Right lobe of liver (tissue), 6 donors: ENCODE data around the gene C1R. TPM values are rescaled to one million over a fixed set of nuclear protein-coding genes. Genes with fewer than 3 reads are reported as not detected.
A peak's percentile ranks its signal among the peaks of the same experiment; 100 is the strongest.

Experiments
- ATAC-seq, 4 donors: fragments of 200-7000 bp; cut with Tn5 transposase; one replicate each; pipeline ENCODE4 v1.9.1; 2020; ENCODE audit warnings: mild to moderate bottlenecking in 4 of 4, moderate library complexity in 4 of 4
- DNase-seq, 3 donors: peaks; one replicate each; pipeline ENCODE4 v3.0.0-alpha.2; 2020
- H3K27ac ChIP-seq, 3 donors: fragments of 200-600 bp; one replicate each; pipeline ENCODE4 v1.8.0; 2022
- H3K27me3 ChIP-seq, 2 donors: fragments of 200-600 bp; one replicate each; pipeline ENCODE4 v1.8.0; 2022
- H3K36me3 ChIP-seq, 4 donors: fragments of 200-600 bp; sonication (generic) in 1 of 4; one replicate each; pipeline versions ENCODE4 v1.5.1 to v1.8.0; 2017 to 2022; ENCODE audit warnings: control low read depth in 1 of 4
- H3K4me1 ChIP-seq, 4 donors: fragments of 200-600 bp; sonication (generic) in 1 of 4; one replicate each; pipeline versions ENCODE4 v1.5.1 to v1.8.0; 2017 to 2022; ENCODE audit warnings: control low read depth in 1 of 4
- H3K4me3 ChIP-seq, 3 donors: fragments of 200-600 bp; one replicate each; pipeline ENCODE4 v1.8.0; 2022
- H3K9me3 ChIP-seq, 4 donors: fragments of 200-600 bp; sonication (generic) in 1 of 4; one replicate each; pipeline versions ENCODE4 v1.5.1 to v1.8.0; 2017 to 2022; ENCODE audit warnings: control low read depth in 1 of 4
- POLR2A ChIP-seq: fragments of 450-650 bp; IDR thresholded peaks from one replicate; pipeline ENCODE4 v1.6.1; 2017; ENCODE audit warnings: antibody characterized with exemption, mild to moderate bottlenecking
- WGBS: methylation state at CpG from one replicate; pipeline ENCODE4 v1.1.6; 2018; ENCODE audit warnings: low coverage, low lambda C conversion rate; ENCODE audit not compliant: insufficient coverage; ENCODE audit errors: missing lambda C conversion rate; 5-methylcytosine and 5-hydroxymethylcytosine counted together
- intact Hi-C, 2 donors: fragments of 100-400 bp; cut with DNase I; formaldehyde crosslinking; loops; one replicate each; pipeline versions ENCODE4 v1.11.2 to v1.14.1; 2022
- total RNA-seq, 6 experiments: library from RNA; depleted of rRNA in 2 of 6; stranded (reverse); fragments of >200 nt in 2 of 6; fragmentation: NEBNext Ultra II Directional in 3 of 6; extraction: Animal tissue kit (Norgen Biotek cat#: 25700) in 3 of 6; gene quantifications; one replicate each; pipeline versions ENCODE4 v1.1.0 to v1.2.4, GENCODE V29; 2016 to 2023
- TF ChIP-seq, protein P1 (sequence below), 4 donors: fragments of 200-600 bp in 3 of 4; fragments of 450-650 bp in 1 of 4; IDR thresholded peaks; one replicate each; pipeline versions ENCODE4 v1.5.1 to v1.8.0; 2016 to 2022; ENCODE audit warnings: antibody characterized with exemption in 4 of 4, mild to moderate bottlenecking in 2 of 4
- donor health status: DM: no; HTN: yes; CAD: no.
- donor health status: DM: no; HTN: no; CAD: no.
- donor health status: DM: no; HTN: no; CAD: no.
- donor health status: DM: no; HTN: yes; CAD: no.
- donor health status: DM: no; HTN: yes; CAD: no.

Gene C1R
- total RNA-seq, 6 experiments from 2014 or later, result 1,157 to 2,557 (median 1,950) TPM

DNA sequence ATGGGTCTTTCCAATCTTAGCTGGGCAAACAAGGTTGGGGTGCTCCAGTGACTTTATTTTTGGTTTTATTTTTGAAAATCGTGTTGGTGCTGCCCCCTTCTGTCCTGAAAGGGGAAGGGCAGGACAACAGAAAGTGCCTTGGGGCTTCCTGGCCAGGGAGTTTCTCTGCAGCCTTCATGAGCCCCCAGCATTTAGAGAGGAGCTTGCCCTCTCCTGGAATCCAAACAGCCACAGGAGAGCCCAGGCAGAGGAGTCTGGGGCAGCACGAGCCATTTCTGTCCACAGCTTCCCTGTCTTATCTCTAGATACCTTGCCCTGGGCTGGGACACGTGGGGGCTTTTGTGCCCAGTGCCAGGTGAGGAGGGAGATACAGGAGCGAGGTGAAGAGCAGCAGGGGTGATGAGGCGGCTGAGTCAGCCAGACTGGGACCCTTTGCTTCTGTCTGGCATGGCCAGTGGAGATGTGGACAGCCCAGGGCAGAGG is 21.2 kb upstream of the C1R start:
- WGBS, result 0% methylated on average over 1 of the region's 5 CpGs
- Histone ChIP-seq H3K27ac (peak overlapping the region in 1 of 3 donors; percentile 43), H3K36me3 (peaks cover 0 to 6% (median under 1%) of the 10 kb centered on the region in 4 donors), H3K27me3 (no peaks in the 10 kb centered on the region), H3K4me3 (no peak overlapping the region), H3K4me1 (peaks cover 0 to 45% (median 16%) of the 10 kb centered on the region in 4 donors), H3K9me3 (no peaks in the 10 kb centered on the region)
- intact Hi-C loops, result no loop called here
- peak; percentile 36 to 43 (median 42) for ATAC-seq
- DNase-seq, result peak in 1 of 3 donors; percentile 47
- TF ChIP-seq POLR2A, result no peak
- TF ChIP-seq, protein P1, sequence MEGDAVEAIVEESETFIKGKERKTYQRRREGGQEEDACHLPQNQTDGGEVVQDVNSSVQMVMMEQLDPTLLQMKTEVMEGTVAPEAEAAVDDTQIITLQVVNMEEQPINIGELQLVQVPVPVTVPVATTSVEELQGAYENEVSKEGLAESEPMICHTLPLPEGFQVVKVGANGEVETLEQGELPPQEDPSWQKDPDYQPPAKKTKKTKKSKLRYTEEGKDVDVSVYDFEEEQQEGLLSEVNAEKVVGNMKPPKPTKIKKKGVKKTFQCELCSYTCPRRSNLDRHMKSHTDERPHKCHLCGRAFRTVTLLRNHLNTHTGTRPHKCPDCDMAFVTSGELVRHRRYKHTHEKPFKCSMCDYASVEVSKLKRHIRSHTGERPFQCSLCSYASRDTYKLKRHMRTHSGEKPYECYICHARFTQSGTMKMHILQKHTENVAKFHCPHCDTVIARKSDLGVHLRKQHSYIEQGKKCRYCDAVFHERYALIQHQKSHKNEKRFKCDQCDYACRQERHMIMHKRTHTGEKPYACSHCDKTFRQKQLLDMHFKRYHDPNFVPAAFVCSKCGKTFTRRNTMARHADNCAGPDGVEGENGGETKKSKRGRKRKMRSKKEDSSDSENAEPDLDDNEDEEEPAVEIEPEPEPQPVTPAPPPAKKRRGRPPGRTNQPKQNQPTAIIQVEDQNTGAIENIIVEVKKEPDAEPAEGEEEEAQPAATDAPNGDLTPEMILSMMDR (IDR thresholded peaks at IDR 0.05), result peak; percentile 85 to 87 (median 86)

DNA sequence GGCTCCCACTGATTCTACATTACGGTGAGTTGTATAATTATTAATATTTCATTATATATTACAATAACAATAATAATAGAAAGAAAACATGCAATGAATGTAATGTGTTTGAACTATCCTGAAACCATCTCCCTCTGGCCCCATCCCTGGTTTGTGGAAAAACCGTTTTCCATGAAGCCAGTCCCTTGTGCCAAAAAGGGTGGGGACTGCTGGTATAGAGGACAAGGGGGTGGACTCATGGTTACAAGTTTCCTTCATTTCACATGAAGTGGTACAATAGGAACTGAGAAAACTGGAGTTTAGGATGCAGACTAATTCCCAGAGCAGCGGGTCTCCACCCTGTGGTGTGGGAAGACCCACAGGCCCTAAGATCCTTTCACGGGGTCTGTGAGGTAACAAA is 19.8 kb upstream of the C1R start:
- WGBS, result 77% methylated on average over 4 of the region's 4 CpGs
- intact Hi-C loops, result no loop called here
- peaks cover 0 to 6% (median under 1%) of the 10 kb centered on the region in 4 donors for H3K36me3 ChIP-seq

DNA sequence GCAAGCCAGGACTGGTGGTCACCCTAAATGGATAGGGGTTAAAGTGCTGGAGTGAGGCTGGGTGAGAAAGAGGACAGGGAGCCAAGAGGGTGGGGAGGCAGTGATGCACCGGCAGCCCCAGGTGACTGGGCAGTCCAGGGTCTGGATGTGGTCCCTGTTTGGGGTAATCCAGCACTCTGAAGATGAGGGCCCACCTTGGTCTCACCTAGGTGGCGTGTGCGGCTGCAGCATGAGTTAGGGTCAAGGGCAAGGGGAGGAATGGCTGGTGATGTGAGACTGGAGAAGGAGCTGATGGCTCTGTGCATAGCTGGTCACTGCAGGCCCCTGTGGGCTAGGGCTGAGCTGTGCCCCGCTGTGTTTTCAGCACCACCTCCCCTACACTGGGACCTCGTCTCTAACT is 18.4 kb upstream of the C1R start:
- intact Hi-C loops, result no loop called here

More for the DNA sequence above, 19.8 kb upstream of the C1R start:
- no peaks in the 10 kb centered on the region for H3K9me3 ChIP-seq
- peak overlapping the region in 1 of 3 donors; percentile 43 for H3K27ac ChIP-seq
- H3K4me1 ChIP-seq, result peaks cover 0 to 35% (median 17%) of the 10 kb centered on the region in 4 donors
- TF ChIP-seq POLR2A, result no peak
- TF ChIP-seq, protein P1 (IDR thresholded peaks at IDR 0.05), result no peak
- no peak for ATAC-seq
- no peaks in the 10 kb centered on the region for H3K27me3 ChIP-seq
- peak in 1 of 3 donors; percentile 37 for DNase-seq
- no peak overlapping the region for H3K4me3 ChIP-seq

DNA sequence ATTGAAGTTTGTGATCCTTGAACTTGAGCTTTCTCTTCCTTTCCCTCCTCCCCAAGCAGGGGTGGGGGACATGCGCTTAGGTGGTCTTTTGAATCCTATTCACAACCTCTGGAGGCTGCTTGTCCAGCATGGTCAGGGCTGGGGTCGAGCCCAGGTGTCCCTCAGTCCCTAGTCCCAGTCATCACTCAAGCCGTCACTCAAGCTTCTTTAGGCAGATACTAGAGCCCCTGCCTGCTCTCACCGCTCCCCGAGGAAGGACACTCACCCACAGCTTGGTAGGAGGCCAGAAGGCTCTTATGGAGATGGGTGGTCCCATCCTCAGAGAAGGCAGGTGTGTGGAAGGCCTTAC is 17.3 kb upstream of the C1R start:
- Histone ChIP-seq H3K27me3 (no peaks in the 10 kb centered on the region), H3K36me3 (peaks cover 0 to 8% (median 0%) of the 10 kb centered on the region in 4 donors), H3K9me3 (no peaks in the 10 kb centered on the region), H3K4me3 (peak overlapping the region; percentile 69 to 89 (median 74)), H3K4me1 (peaks cover 0 to 51% (median 25%) of the 10 kb centered on the region in 4 donors), H3K27ac (peak overlapping the region; percentile 88 to 91 (median 89))
- ATAC-seq (no peak), DNase-seq (no peak)
- TF ChIP-seq, protein P1 (IDR thresholded peaks at IDR 0.05), result no peak
- no peak for TF ChIP-seq POLR2A
- intact Hi-C loops, result no loop called here
- WGBS, result 33% methylated on average over 4 of the region's 5 CpGs

More for the DNA sequence above, 18.4 kb upstream of the C1R start:
- no peaks in the 10 kb centered on the region for H3K27me3 ChIP-seq
- no peak overlapping the region for H3K4me3 ChIP-seq
- H3K36me3 ChIP-seq, result peaks cover 0 to 6% (median 0%) of the 10 kb centered on the region in 4 donors
- TF ChIP-seq, protein P1 (IDR thresholded peaks at IDR 0.05), result no peak
- no peak for TF ChIP-seq POLR2A
- H3K4me1 ChIP-seq, result peaks cover 0 to 43% (median 20%) of the 10 kb centered on the region in 4 donors
- ATAC-seq (no peak), DNase-seq (no peak)
- no peak overlapping the region for H3K27ac ChIP-seq
- WGBS, result 43% methylated on average over 2 of the region's 5 CpGs
- H3K9me3 ChIP-seq, result no peaks in the 10 kb centered on the region
